Stimulated activated CD4-positive, alpha-beta T cell treated with anti-CD3 and anti-CD28 coated beads, Interleukin-1b, Interleukin-23, amount 100 ng/mL, for 24 hours (primary cell): ENCODE measurements around the gene TTC12.
A peak's percentile ranks its signal among the peaks of the same experiment; 100 is the strongest.

ENCODE experiments used
- DNase-seq, 4 experiments: peaks; one replicate each; pipeline ENCODE4 v3.0.0-alpha.2; 2020; ENCODE audit warnings: low read depth in 4 of 4, low spot score in 1 of 4

TTC12 gene, protein sequence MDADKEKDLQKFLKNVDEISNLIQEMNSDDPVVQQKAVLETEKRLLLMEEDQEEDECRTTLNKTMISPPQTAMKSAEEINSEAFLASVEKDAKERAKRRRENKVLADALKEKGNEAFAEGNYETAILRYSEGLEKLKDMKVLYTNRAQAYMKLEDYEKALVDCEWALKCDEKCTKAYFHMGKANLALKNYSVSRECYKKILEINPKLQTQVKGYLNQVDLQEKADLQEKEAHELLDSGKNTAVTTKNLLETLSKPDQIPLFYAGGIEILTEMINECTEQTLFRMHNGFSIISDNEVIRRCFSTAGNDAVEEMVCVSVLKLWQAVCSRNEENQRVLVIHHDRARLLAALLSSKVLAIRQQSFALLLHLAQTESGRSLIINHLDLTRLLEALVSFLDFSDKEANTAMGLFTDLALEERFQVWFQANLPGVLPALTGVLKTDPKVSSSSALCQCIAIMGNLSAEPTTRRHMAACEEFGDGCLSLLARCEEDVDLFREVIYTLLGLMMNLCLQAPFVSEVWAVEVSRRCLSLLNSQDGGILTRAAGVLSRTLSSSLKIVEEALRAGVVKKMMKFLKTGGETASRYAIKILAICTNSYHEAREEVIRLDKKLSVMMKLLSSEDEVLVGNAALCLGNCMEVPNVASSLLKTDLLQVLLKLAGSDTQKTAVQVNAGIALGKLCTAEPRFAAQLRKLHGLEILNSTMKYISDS

GRCh38 chr11:113314389-113315301 lies at the start of gene TTC12:
Gene TTC12 (plus strand): TSS chr11:113314583. CDS start chr11:113316258, 1,675 bp downstream.
- DNase-seq: peak; percentile 86 to 93 (median 91)

DNA sequence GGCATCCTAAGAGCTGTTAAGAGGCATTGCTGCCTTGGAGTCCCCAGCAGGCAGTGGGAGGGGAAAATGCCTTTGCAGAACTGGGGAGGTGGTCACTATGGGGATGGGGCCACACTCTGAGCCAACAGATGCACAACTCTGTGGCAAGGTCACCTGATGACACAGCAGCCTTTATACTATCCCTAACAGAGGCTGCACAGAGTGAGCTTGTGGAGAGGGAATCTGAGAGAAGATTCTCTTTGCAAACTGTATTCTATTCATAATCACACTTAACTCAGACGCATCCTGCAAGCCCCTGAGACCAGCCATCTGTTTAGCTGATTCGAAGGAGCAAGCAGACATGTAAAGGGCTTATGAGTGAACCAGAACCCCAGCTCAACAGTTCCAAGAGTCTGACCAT lies 49.0 kb upstream of the TTC12 start:
- no peak for DNase-seq

GRCh38 chr11:113267493-113267892 lies 46.9 kb upstream of the TTC12 start:
- DNase-seq: no peak

- DNase-seq: no peak
Observed at GRCh38 chr11:113269096-113269495, 45.3 kb upstream of the TTC12 start.

GRCh38 chr11:113269636-113270035 lies 44.7 kb upstream of the TTC12 start:
- no peak for DNase-seq

DNA sequence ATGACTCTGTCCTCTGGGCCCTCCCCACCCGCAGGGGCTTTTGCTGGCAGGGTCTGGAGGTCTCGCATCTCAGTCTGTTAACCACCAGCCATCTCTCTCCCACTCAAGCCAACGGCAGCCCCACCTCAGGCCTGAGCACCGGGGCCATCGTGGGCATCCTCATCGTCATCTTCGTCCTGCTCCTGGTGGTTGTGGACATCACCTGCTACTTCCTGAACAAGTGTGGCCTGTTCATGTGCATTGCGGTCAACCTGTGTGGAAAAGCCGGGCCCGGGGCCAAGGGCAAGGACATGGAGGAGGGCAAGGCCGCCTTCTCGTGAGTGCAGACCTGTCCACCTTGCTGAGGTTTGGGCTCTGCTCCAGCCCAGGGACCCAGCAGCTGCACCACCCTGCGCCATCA lies 44.3 kb upstream of the TTC12 start:
- no peak for DNase-seq

- DNase-seq: no peak
Observed at GRCh38 chr11:113271551-113272245, 42.7 kb upstream of the TTC12 start.

DNA sequence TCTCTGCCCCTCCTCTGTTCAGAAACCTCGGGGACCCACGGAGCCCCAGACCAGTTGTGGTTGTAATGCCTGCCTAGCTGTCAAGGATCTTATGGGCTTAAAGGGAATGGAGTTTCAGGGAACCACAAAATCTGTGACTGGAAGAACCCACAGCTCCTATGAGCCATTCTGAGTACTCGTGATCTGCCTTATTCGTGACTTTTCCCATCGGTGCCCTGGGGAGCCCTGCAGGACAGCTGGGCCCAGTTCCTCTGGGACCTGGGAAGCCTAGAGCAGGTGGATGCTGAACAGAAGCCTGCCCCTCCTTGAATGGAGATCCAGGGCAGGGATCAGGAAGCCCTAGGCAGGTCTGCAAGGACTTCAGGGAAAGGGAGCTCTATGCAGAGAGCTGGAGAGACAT lies 42.1 kb upstream of the TTC12 start:
- no peak for DNase-seq

GRCh38 chr11:113272927-113273615 lies 41.3 kb upstream of the TTC12 start:
- no peak for DNase-seq

DNA sequence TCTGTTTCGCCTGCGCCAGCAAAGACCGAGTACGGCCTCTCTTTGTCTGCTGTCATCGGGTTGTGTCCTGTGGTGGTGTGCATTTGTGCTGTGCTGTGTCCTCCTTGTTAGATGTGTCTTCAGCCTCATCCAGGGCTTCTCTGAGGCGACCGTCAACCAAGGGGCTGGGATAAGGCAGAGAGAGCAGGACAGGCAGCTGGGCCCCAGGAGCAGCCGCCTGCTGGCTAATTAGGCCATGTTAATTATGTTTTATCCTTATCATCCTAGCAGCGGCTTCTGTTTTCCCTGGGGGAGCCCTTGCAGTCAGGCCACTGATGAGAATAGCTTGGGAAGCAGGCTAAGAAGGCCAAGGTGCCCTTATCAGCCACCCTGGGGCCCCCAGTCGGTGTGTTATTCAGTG lies 40.7 kb upstream of the TTC12 start:
- DNase-seq: no peak

DNA sequence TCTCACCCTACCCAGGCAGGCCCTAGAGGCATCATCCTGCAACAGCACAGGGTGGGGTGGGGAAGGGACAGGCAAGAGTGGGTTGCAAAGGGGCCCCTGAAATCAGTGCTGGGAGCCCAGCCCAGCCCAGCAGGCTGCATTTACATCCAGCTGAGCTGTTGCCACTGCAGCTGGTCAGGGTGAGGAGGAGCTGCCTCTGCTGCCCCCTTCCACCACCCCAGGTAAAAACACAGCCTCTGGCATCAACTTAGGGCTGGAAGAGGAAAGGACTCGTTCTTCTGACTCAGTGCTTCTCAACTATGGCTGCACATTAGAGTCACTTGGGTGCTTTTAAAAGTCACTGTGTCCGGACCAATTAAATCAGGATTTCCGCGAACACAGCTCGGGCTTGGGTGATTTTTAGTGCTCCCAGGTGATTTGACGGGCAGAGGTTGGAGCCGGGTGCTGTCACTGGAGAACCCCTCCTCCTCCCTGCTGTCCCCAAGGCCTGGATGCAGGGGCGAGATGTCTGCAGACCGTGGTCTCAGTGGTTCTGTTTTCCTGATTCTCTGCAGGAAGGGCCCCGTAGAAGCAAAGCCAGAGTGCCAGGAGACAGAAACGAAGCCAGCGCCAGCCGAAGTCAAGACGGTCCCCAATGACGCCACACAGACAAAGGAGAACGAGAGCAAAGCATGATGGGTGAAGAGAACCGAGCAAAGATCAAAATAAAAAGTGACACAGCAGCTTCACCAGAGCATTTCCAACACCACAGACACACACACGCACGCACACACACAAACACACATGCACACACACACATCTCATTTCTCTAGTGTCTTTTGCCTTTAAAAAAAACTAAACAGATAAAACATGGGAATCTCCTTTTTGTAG lies 39.4 kb upstream of the TTC12 start:
- DNase-seq: no peak

GRCh38 chr11:113275602-113276001 lies 38.8 kb upstream of the TTC12 start:
- no peak for DNase-seq

- DNase-seq: no peak
Observed at GRCh38 chr11:113276466-113276865, 37.9 kb upstream of the TTC12 start.

- no peak for DNase-seq
Observed at GRCh38 chr11:113277907-113278306, 36.5 kb upstream of the TTC12 start.

- no peak for DNase-seq
Observed at GRCh38 chr11:113278481-113278880, 35.9 kb upstream of the TTC12 start.

DNA sequence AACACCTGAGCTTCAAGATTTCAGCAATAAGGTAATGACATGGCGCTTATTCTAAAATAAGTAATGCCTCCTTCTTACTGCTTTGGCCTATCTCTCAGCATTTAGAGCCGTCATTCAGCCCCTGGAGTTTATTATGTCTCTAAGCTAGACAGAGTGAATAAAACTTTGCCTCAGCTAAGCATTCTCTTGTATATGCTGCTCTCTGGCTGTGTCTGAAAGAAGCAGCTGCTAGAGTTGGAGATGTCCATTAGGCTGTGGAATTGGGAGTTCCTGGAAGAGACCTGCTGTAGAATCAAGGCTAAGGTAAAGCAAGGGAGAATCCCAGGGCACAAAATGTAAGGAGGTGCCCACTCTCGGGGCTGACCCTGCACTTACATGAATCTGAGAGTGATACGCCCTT lies 35.5 kb upstream of the TTC12 start:
- DNase-seq: no peak

GRCh38 chr11:113279591-113279990 lies 34.8 kb upstream of the TTC12 start:
- no peak for DNase-seq

DNA sequence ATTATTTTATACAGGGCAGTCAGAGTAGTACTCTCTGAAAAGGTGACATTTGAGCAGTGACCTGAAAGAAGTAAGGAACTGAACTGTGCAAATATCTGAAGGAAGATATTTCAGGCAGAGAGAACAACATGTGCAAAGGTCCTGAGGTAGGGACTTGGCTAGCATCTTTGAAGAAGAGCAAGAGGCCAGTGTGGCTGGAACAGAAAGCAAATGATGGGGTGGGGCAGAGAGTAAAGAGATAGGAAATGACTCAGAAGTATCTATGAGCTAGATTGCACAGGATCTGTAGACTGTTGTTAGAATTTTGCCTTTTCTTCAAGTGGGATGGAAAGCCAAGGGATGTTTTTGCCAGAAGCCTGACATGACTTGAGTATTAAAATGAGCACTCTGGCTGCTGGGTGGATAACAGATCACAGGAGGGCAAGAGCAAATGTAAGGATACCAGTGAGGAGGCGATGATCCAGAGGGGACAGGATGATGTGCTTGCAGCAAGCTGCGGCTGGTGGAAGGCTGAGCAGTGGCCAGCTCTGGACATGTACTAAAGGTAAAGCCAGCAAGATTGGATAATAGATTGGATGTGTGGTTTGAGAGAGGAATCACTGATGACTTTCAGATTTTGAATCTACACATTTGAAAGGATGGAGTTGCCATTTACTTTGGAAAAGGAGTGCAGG lies 33.2 kb upstream of the TTC12 start:
- DNase-seq: no peak

DNA sequence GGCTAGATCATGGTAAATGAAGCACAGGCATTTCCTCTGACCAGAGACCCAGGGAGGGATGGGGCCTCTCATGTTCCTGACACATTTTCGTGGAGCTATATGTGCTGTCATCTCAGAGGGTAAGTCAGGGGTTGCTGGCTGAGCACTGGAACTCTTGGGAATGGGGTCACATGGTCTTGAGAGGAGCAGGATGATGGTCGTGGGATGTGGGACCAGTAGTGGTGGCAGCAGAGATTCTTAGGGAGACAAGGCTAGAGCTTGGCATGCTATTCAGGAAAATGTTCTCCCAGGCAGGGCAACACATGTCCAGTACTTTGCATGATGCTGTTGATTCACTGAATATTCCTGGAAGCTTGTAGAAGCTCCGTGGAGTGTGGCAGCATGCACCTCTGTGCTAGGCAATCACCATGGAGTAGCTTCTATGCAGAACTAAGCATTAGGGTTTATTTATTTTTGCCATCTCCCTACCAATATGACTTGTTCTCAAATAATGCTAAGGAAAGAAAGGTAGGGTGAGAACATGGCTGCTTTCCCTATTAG lies 31.4 kb upstream of the TTC12 start:
- no peak for DNase-seq
